K562 (cell line): Measurements from ENCODE around the gene PEAR1. TPM values are rescaled to one million over a fixed set of nuclear protein-coding genes. Genes with fewer than 3 reads are reported as not detected.
A peak's percentile ranks its signal among the peaks of the same experiment; 100 is the strongest.

ENCODE experiments used
- ASH1L ChIP-seq: fragments of 450-650 bp; IDR thresholded peaks from 2 replicates; pipeline ENCODE4 v1.6.1; 2018; ENCODE audit warnings: borderline replicate concordance, mild to moderate bottlenecking, low read depth; ENCODE audit not compliant: partially characterized antibody
- ATF7 ChIP-seq: fragments of 450-650 bp; IDR thresholded peaks from 2 replicates; pipeline ENCODE4 v1.7.1; 2014; ENCODE audit warnings: mild to moderate bottlenecking, moderate library complexity
- C11orf30 ChIP-seq: fragments of 450-650 bp; IDR thresholded peaks from 2 replicates; pipeline ENCODE4 v1.6.1; 2016; ENCODE audit warnings: low read depth, mild to moderate bottlenecking
- ETV6 ChIP-seq, 3 experiments: fragments of 150-350 bp in 1 of 3; sonication (generic) in 1 of 3; formaldehyde crosslinking in 1 of 3; IDR thresholded peaks; 2 replicates each; pipeline versions ENCODE4 v1.6.1 to v1.8.0; 2014 to 2022; ENCODE audit warnings: borderline replicate concordance in 2 of 3, low read depth in 2 of 3, antibody characterized with exemption in 1 of 3, low read length in 1 of 3, mild to moderate bottlenecking in 1 of 3, missing genetic modification reagents in 1 of 3
- JUNB ChIP-seq: fragments of 450-650 bp; formaldehyde crosslinking; conservative IDR thresholded peaks from 2 replicates; pipeline ENCODE4 v1.4.0; 2020; ENCODE audit warnings: mild to moderate bottlenecking
- NCOA4 ChIP-seq: fragments of 450-650 bp; IDR thresholded peaks from 2 replicates; pipeline ENCODE4 v1.6.1; 2018; ENCODE audit warnings: mild to moderate bottlenecking; ENCODE audit not compliant: partially characterized antibody
- NFE2 ChIP-seq: IDR thresholded peaks from 2 replicates; pipeline ENCODE4 v1.6.1; 2014; ENCODE audit warnings: antibody characterized with exemption, low read depth
- PHF20 ChIP-seq: fragments of 450-650 bp; IDR thresholded peaks from 2 replicates; pipeline ENCODE4 v1.6.1; 2018; ENCODE audit not compliant: partially characterized antibody
- RCOR1 ChIP-seq, 2 experiments: IDR thresholded peaks; 2 replicates each; pipeline ENCODE4 v1.6.1; 2012; ENCODE audit warnings: low read depth in 2 of 2, low read length in 2 of 2, borderline replicate concordance in 1 of 2, improper control_type of control experiment in 1 of 2
- TRIM24 ChIP-seq, 2 experiments: fragments of 450-650 bp; IDR thresholded peaks; 2 replicates each; pipeline ENCODE4 v1.6.1; 2016
- polyA plus RNA-seq, 8 experiments: library from polyadenylated mRNA; depleted of rRNA in 4 of 8; stranded (reverse) in 5 of 8; unstranded in 3 of 8; fragments of >200 nt; fragmentation: Nextera tagmentation in 2 of 8; fragmentation: Illumina TruSeq in 1 of 8; extraction: Ambion mirVana in 2 of 8; extraction: Trizol in 1 of 8; gene quantifications; 2 replicates each; pipeline versions ENCODE4 v1.2.1 to v1.2.3, GENCODE V29; 2011 to 2014; ENCODE audit warnings: inconsistent platforms in 1 of 8, missing spikeins in 1 of 8
- total RNA-seq, 7 experiments: library from RNA; depleted of rRNA in 6 of 7; stranded (reverse); fragments of >200 nt in 6 of 7; fragmentation: Illumina TruSeq in 2 of 7; extraction: Trizol in 2 of 7; gene quantifications; 2 replicates each; pipeline versions ENCODE4 v1.2.1 to v1.2.3, GENCODE V29; 2011 to 2021; ENCODE audit warnings: low replicate concordance in 1 of 7
- TF ChIP-seq, protein P1 (sequence below): fragments of 450-650 bp; IDR thresholded peaks from 2 replicates; pipeline ENCODE4 v1.7.1; 2018; ENCODE audit warnings: mild to moderate bottlenecking, low read depth; ENCODE audit not compliant: partially characterized antibody
- TF ChIP-seq, protein P2 (sequence below), 2 experiments: fragments of 450-650 bp in 1 of 2; sonication (generic) in 1 of 2; formaldehyde crosslinking in 1 of 2; IDR thresholded peaks; 2 replicates each; pipeline versions ENCODE4 v1.7.1 to v1.9.0; 2016 to 2022; ENCODE audit warnings: inconsistent platforms in 1 of 2, mild to moderate bottlenecking in 1 of 2, missing genetic modification reagents in 1 of 2
- TF ChIP-seq, protein P3 (sequence below): fragments of 450-650 bp; IDR thresholded peaks from 2 replicates; pipeline ENCODE4 v1.6.1; 2016; ENCODE audit warnings: low read depth, mild to moderate bottlenecking, moderate library complexity

Gene PEAR1
- total and polyA plus RNA-seq, 9 of the 15 experiments (the other 6 are each of a cell fraction or from before 2014, with no cell fraction given) = 0.87 to 13.9 (median 6.1) TPM

DNA sequence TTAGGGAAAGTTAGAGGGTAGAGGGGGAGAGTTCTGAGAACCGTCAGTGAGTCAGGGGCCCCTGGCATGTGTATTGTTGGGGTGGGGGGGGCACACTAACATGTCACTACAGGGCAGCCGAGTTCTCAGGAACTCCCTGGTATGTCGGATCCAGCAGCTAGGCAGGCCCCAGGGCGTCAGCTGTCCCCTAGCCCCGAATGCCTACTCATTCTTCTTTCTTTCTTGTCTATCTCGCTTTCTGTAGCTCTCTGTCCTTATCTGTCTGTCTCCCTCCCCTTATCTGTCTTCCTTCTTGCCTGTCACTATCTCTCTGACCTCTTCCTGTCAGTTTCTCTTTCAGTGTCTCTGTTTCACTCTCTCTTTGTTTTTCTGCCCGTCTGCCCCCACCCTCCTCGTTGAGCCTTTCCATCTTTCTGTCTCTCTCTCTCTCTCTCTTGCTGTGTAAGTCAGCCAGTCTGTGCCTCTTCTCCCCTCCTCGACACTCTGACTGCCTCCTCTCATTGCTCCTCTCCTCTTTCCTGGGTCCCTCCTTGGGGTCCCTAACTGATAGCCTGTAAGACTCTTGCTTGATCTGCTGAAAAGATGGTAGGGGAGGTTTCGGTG lies 30.4 kb upstream of the PEAR1 start (continued):
- TF ChIP-seq, protein P1, sequence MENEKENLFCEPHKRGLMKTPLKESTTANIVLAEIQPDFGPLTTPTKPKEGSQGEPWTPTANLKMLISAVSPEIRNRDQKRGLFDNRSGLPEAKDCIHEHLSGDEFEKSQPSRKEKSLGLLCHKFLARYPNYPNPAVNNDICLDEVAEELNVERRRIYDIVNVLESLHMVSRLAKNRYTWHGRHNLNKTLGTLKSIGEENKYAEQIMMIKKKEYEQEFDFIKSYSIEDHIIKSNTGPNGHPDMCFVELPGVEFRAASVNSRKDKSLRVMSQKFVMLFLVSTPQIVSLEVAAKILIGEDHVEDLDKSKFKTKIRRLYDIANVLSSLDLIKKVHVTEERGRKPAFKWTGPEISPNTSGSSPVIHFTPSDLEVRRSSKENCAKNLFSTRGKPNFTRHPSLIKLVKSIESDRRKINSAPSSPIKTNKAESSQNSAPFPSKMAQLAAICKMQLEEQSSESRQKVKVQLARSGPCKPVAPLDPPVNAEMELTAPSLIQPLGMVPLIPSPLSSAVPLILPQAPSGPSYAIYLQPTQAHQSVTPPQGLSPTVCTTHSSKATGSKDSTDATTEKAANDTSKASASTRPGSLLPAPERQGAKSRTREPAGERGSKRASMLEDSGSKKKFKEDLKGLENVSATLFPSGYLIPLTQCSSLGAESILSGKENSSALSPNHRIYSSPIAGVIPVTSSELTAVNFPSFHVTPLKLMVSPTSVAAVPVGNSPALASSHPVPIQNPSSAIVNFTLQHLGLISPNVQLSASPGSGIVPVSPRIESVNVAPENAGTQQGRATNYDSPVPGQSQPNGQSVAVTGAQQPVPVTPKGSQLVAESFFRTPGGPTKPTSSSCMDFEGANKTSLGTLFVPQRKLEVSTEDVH = peak; percentile 39
- TF ChIP-seq, protein P2, sequence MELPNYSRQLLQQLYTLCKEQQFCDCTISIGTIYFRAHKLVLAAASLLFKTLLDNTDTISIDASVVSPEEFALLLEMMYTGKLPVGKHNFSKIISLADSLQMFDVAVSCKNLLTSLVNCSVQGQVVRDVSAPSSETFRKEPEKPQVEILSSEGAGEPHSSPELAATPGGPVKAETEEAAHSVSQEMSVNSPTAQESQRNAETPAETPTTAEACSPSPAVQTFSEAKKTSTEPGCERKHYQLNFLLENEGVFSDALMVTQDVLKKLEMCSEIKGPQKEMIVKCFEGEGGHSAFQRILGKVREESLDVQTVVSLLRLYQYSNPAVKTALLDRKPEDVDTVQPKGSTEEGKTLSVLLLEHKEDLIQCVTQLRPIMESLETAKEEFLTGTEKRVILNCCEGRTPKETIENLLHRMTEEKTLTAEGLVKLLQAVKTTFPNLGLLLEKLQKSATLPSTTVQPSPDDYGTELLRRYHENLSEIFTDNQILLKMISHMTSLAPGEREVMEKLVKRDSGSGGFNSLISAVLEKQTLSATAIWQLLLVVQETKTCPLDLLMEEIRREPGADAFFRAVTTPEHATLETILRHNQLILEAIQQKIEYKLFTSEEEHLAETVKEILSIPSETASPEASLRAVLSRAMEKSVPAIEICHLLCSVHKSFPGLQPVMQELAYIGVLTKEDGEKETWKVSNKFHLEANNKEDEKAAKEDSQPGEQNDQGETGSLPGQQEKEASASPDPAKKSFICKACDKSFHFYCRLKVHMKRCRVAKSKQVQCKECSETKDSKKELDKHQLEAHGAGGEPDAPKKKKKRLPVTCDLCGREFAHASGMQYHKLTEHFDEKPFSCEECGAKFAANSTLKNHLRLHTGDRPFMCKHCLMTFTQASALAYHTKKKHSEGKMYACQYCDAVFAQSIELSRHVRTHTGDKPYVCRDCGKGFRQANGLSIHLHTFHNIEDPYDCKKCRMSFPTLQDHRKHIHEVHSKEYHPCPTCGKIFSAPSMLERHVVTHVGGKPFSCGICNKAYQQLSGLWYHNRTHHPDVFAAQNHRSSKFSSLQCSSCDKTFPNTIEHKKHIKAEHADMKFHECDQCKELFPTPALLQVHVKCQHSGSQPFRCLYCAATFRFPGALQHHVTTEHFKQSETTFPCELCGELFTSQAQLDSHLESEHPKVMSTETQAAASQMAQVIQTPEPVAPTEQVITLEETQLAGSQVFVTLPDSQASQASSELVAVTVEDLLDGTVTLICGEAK (IDR thresholded peaks at IDR 0.05) = peak; percentile 69; the same call in 1 of the 2 replicates
- TF ChIP-seq, protein P2 (CRISPR knock-in tag; IDR thresholded peaks at IDR 0.05) = no peak
- TF ChIP-seq JUNB (CRISPR knock-in tag) (no peak), PHF20 (peak; percentile 63), TRIM24 (IDR thresholded peaks at IDR 0.05) (peak; percentile 69 to 84; a peak in 3 of 4 replicates), ATF7 (peak; percentile 36; the same call in 1 of the 2 replicates), NFE2 (peak; percentile 86), NCOA4 (peak; percentile 83), RCOR1 (IDR thresholded peaks at IDR 0.05; ENCODE audit: borderline replicate concordance in 1 of 2, low read depth in 2 of 2, low read length in 2 of 2) (peak in 1 of 2 experiments; percentile 95; a peak in 2 of 4 replicates), ETV6 (IDR thresholded peaks at IDR 0.05; ENCODE audit: borderline replicate concordance in 1 of 2, low read depth in 2 of 2, low read length in 1 of 2) (peak in 1 of 2 experiments; percentile 62; a peak in 2 of 4 replicates), ETV6 (CRISPR knock-in tag; IDR thresholded peaks at IDR 0.05; ENCODE audit: borderline replicate concordance) (no peak), ASH1L (peak; percentile 22), C11orf30 (peak; percentile 91)
- TF ChIP-seq, protein P3, sequence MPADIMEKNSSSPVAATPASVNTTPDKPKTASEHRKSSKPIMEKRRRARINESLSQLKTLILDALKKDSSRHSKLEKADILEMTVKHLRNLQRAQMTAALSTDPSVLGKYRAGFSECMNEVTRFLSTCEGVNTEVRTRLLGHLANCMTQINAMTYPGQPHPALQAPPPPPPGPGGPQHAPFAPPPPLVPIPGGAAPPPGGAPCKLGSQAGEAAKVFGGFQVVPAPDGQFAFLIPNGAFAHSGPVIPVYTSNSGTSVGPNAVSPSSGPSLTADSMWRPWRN = peak; percentile 34; the same call in 1 of the 2 replicates
